ENCODE results near the gene C1orf52.
"Not testable (repeated sequence)": the region's sequence is repeated elsewhere in the genome, so short reads cannot be mapped to it uniquely, and the experiment has no call there.

C1orf52 gene

GRCh38 chr1:85277802-85278201 is 18.3 kb upstream of the C1orf52 start:
- no peak for DNase-seq

GRCh38 chr1:85276978-85277639 is 17.6 kb upstream of the C1orf52 start:
- no peak for DNase-seq

DNA sequence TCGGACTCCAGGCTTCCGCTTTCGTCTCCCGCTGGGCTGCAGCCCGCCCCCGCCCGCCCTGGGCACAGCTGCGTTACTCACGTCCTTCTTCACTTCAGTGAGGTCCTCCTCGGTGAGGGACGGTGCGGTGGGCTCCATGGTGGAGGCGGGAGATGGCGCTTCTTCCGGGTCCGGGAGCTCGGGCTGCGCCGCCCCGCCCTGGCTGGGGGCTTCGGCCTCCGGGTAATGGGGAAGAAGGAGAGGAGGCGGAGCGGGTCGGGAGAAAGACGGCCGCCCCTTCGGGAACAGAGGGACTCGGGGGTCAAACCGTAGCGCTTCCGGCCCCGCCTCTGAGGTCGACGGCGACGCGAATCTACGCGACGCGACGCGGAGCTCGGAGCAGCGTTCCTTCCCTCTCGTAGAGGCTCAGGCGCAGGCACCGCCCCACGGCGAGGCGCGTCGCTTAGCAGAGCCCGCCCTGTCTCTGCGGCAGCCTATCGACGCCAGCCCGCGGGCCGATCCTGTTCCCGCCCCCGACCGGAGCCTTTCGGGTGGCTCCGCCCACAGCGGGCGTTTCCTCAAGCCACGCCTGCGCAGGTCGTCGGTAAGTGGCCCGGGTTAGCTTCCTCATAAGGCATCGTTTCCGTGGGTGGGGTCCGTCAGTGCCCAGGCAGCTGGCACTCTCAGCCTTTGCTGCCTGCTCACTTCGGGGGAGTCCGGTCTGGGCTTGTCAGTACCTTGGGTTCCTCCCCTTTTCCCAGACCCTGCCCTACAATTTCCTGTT is 16.9 kb upstream of the C1orf52 start, which contains the start of gene BCL10:
Gene BCL10, minus strand, starts transcription at position 418 of the 763 bp plus-strand sequence. Its CDS starts 280 bp downstream, at position 138.
- DNase-seq, result peak; percentile 99

- DNase-seq, result peak; percentile 62
Observed at GRCh38 chr1:85275701-85276214, 16.3 kb upstream of the C1orf52 start.

GRCh38 chr1:85274969-85275453 is 15.5 kb upstream of the C1orf52 start:
- DNase-seq, result no peak

GRCh38 chr1:85273397-85273796 is 13.9 kb upstream of the C1orf52 start:
- no peak for DNase-seq

GRCh38 chr1:85268801-85269585 is 9.5 kb upstream of the C1orf52 start:
- DNase-seq, result no peak

GRCh38 chr1:85267313-85267712 is 7.9 kb upstream of the C1orf52 start:
- no peak for DNase-seq

DNA sequence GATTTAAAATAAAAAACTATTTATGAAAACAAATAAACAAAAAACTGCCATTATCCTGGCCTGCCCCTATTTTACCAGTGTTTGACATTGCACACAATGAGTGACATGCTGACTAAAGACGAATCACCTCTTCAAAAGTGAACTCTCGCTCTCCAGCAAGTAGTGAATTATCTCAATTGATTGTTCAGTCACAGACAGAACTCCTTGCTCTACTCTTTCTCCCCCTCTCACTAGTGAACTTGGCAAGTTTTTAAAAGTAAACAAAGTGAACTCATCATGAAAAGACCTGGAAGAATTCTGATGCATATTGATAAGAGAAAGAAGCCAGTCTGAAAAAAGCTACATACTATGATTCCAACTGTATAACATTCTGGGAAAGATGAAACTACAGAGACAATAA is 4.7 kb upstream of the C1orf52 start:
- no peak for DNase-seq

DNA sequence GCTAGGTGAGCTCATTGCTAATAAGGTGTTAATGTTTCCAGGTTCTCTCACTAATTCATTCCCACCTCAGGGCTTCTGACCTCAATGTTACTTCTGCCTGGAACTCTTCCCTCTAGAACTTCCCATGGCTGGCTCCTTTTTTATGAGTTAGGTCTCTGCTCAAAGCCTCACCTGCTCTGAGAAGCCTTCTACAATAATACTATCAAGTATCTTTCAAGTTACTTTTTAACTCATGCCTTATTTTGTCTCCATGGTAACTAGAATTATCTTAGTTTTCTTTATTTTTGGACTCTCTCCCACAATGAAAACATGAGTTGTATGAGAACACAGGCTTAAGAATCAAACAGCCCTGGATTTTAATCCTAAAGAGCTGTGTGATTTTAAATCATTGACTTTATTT is 3.5 kb upstream of the C1orf52 start:
- no peak for DNase-seq

GRCh38 chr1:85259912-85260274 is 431 bp upstream of the C1orf52 start:
- no peak for DNase-seq

DNA sequence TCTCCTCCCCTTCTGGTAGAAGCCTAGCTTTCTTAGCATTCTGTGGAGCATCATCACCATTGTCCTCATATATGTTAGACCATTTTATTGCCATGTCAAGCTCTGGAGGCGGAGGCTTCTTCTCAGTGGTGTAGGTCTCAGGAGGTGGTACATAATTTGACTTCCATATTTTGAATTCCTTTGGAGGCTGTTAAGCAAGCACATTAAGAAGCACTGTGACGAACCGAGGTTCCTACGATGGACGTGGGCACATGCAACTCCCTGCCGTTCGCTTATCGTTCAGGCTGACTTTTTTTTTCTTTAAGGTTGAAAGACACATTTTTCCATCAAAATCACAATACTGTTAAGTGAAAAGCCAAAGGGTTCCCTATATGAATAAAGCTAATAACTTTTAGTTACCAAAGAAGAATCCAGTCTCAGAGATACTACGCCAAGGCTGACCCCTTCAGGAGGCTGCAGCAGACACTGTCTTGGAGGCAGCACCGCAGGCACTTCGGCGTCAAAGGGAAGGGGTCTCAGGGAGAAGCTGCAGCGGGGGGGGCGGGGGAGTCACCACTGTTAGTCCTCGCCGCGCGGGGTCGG is 835 bp downstream of the C1orf52 start:
- no peak for DNase-seq

GRCh38 chr1:85249042-85249441 is 10.4 kb downstream of the C1orf52 start:
- DNase-seq, result not testable (repeated sequence)

DNA sequence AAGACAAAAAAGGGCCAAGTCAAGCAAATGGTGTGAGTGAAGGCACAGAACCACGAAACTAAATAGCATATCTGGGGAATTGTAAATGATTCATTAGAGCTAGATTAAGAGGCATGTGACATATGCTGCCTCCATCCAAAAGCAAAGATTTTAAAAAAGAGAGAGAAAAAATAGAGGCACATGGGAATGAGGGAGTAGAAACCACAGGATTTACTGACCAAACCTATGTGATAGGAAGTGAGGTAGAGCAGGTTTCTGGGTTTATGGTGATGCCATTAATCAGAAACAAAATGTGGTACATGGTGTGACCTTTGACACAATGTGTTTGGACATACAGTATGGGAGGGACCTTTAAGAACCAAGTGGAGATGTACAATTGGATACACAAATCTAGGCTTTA is 13.6 kb downstream of the C1orf52 start:
- no peak for DNase-seq

DNA sequence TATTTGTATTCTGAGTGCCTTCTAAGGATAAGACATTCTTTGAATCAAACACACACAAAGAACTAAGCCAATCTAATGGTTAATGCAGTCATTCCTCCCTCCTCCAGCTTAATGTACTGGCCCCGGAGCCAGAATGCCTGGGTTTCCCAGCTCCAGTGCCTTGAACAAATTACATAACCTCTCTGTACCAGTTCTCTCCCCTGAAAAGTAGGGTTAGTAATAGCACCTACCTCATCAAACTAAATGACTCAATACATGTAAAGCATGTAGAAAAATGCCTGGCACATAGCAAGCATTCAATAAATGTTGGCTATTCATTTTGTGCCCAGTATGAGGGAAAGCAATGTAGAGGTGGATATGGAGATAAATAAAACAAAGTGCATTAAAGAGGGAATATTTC is 14.0 kb downstream of the C1orf52 start:
- no peak for DNase-seq

GRCh38 chr1:85244271-85245061 is 15.0 kb downstream of the C1orf52 start:
- no peak for DNase-seq

DNA sequence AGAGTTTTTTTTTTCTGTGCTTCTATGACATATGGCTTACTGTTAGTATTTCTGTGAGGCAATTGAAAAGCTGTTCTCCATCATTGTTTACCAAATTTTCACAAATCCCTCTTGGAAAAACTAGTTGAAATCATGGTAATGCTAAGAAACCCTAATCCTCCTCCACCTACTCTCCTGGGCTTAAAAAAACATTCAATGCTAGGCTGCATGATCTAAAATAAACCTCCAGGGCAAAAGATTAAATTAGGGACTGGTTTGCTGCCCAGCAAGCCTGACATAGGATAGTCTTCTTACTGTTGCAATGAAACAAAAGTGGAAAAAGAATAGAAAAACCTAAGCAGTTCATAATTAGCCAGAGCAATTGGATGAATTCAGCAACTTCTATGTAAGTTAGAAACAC is 16.1 kb downstream of the C1orf52 start:
- no peak for DNase-seq

DNA sequence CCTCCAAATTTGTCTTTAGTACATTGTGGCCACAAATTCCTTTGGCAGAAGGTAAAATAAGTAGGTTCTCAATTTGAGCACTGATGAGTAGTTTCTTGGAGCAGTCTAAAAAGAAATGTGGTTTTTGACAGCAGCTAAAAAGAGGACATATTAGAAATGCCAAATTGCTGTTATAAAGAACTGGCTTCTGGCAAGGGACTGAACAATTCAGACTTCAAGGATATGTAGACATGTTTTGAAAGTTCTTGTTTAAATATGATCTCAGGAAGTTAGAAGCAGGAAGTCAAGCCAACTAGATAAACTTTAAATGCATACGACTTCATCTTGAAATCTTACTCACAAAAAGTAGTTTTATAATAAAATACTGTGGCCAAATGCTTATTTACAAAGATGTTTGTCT is 18.8 kb downstream of the C1orf52 start:
- no peak for DNase-seq

DNA sequence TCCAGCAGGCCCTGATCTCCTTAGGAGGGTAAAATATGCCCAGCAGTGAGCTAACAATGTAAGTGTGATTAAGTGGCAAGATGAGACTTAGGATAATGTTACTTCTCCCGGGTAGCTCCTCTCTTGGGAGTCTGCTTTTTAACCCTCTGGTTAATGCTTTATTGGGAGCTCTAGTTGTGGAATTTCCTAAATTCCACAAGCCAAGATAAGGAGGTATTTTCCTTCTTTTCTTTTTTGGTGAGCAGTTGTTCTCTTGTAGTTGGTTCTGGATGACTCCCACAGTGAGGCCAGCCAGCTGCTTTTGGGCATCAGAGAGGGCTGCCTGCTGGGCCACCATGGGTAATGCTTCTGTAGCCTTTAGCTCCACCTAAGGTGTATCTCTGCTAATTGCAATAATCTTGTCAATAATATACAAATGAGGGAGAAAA is 19.3 kb downstream of the C1orf52 start:
- DNase-seq, result peak; percentile 25

DNA sequence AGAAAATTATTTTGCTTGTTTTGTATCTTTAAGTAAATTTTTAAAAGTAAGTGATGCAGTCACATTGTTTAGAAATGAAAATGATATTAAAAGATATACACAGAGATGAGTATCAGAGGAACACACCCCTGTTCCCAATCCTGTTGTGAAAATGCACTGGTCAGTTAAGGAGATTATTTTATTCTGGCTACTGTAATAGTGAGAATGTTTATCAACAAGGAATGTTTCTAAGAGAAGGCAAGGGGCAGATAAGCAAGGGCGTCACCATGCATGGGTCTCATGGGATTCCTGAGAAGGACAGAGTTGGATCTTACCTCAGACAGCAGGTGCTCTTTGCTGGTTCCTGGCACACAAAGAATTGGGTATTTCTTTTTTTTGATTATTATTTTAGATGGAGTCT is 21.8 kb downstream of the C1orf52 start:
- no peak for DNase-seq

GRCh38 chr1:85230305-85230977 is 29.0 kb downstream of the C1orf52 start:
- peak; percentile 7 for DNase-seq

Measured in CD4-positive, alpha-beta T cell treated with Interleukin-12 subunit alpha and Interleukin-12 subunit beta, for 1 hour (primary cell).